Hematopoietic multipotent progenitor cell treated with erythropoietin and hydrocortisone succinate and interleukin-3 and kit ligand, for 6 days (in vitro differentiated cells): ENCODE results near the gene ARHGAP18.
A peak's percentile ranks its signal among the peaks of the same experiment; 100 is the strongest.

Experiments
- DNase-seq: peaks from one replicate; pipeline ENCODE4 v3.0.0-alpha.2; 2015

Gene ARHGAP18

DNA sequence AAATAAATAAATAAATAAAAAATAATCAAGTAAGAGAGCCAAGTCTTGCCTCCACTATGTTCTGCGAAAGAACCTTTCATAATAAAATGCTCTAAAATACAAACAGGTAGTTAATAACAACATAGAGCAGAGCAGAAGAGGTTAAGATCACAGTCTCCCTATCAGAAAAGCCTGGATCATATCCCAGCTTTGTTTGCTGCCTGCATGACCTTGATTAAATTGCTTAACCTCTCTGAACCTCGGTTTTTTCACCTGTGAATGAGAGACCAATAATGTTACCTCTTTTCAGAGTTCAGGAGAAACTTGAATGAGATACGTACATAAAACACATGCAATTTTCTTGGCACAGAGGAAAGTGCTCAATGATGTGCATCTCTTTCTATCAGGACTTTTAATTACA, 44.4 kb downstream of the ARHGAP18 start:
- DNase-seq: no peak

DNA sequence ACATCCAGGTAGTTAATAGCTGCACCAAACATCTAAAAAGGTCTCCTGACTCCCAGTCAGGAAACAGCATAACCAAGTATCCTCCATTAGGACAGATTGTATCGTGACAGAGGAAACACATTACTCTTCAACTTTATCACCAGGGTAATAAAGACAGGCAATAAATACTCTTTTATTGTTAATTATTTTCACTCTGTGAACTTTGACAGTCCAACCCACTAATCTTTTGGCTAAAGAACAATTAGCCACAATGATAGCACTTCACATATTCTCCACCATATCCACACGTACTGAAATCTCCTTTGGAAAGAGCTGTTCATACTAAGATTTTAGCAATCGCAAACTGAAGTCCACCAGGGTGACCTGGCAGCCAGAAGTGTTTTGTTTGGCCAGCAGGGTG, 46.4 kb downstream of the ARHGAP18 start:
- no peak for DNase-seq

DNA sequence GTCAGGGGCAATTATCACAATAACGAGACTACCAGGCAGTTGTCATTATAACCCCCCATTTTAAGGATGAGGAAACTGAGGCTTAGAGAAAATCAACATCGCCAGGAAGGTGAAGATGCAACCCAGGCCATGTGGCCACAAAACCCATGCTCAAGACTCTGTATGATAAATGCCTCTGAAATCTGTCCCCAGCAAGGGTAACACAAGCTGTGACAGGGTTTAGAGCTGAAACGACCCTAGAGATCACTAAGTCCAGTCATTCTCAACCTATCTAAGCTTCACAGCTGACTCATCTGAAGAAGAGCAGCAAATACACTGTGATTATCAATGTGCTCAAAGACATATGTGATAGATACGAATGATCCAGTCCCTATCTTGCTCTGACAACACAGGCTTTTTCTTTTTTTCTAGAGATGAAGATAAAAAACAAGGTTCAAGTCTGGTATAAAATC, 47.0 kb downstream of the ARHGAP18 start:
- DNase-seq: peak; percentile 85

DNA sequence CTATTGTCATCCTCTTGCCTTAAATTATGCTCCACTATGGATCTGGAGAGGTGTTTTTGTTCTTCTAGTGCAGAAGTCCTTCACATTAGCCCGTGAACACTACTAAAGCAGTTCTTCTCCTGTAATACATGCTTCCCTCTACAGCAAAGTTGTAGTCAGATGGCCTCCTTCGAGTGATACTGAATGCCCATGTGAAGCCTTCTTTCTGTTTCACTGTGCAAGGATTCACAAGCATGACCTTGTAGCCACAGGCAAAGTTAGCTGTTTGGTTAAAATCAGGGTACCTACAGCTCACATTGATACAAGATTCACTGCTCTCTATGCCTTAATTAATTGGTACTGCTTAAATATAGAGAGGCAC, 47.6 kb downstream of the ARHGAP18 start:
- DNase-seq: no peak

DNA sequence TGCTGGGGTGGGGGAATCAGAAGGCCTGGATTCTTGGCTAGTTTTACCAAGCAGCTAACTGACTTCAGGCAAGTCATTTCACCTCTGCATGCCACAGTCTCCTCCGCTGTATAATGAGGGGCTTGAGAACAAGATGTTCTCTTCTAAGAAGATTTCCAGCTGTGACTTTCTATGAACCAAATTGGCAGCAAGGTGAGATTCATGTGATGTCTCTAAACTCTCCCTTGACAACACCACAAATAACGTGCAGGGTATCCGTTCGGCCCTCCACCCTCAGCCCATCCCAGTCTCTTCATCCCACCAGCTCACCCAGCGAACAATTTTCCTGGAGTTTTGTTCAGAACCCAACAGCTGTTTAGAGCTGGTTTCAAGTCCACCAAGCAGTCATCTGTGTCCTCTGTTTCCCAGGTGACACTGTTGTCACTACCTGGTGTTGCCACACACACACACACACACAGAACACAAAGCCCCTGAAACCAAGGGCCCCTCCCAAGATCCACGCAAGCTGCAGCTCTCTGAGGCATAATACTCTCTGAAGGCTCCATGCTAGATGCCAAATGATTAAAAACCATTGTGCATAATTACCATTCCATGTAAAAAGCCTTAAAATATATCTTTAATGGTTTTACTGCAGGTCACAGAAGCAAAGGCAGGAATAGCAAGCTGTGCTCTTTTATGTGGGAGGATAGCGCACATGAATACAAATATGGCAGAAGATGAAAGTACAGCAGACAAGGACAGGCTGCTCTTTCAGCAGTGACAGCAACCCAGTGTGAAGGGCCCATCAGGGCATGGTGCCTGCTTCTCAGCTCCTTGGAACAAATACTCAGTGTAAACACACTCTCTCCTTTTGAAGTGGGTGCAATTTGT, 48.2 kb downstream of the ARHGAP18 start:
- no peak for DNase-seq

DNA sequence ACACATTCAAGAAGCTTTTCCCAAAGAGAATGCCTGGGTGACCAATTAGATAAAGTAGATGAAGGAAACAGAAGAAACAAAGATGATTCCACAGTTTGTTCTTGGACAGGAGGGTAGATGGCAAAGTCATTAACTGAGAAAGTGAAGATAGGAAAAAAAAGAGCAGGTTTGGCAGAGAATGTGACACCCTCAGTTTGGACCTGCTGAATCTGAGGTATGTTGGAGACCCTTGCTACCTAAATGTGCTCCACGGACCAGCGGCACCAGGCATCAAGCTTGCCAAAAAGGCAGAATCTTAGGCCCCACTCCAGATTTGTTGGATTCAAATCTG, 49.7 kb downstream of the ARHGAP18 start:
- DNase-seq: no peak

DNA sequence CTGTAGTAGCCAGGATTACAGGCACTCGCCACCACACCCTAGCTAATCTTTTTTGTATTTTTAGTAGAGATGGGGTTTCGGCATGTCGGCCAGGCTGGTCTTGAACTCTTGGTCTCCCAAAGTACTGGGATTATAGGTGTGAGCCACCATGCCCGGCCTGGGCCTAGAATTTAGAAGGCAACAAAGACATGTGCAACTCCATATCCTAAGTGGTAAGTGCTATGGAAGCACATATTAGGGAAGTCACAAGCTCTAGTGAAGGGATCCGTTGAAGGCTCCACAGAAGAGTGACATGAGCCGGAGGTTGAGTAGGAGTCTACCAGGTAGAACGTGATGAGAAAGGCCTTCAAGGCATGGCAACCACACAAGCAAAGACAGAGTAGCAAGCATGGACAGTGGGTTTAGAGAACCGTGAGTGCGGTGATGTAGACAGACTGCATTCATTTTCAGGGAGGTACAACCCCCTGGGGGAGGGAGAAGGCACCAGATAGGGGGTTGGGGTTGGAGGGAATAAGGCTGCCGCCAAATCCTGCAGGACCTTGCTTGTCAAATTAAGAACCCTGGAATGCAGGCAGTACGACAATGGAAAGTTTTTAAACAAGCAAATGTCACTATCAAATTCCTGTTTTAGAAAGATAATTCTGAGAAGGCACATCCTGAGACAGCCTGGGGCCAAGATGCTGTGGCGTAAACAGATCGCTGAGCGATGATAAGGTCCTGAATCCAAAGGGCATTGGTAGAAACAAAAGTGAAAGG, 50.2 kb downstream of the ARHGAP18 start:
- DNase-seq: peak; percentile 72

DNA sequence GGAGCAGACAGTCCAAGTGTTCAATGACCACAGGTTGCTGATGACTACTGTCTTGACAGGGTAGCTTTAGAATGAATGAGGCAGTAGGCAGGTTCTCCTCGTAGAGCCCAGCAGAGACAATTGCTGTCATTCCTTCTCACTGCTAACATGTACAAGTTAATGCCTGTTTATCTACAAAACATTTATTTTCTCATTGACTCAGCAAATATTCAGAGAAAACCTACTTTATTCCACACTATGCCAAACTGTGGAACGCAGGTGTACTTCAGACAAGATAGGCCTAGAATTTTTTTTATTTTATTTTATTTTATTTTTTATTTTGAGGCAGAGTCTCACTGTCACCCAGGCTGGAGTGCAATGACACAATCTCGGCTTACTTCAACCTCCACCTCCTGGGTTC, 50.8 kb downstream of the ARHGAP18 start:
- DNase-seq: no peak

DNA sequence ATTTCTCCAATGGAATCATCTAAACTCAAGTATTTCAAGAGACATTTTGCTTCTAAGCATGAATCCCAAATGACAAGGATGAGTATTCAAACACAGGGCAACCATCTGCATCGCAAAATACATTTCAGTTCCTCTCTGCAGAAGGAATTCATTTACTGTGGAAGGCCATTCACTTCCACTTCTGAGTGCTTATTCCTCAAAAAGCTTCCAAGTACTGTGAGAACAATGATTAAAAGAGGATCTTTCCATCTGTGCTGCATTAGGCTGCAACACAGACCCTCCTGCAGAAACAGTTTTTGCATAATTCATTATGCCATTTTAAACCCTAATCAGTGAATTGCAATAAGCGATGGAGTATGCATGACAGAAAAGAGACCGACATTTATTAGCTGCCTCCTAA, 52.5 kb downstream of the ARHGAP18 start:
- DNase-seq: no peak

DNA sequence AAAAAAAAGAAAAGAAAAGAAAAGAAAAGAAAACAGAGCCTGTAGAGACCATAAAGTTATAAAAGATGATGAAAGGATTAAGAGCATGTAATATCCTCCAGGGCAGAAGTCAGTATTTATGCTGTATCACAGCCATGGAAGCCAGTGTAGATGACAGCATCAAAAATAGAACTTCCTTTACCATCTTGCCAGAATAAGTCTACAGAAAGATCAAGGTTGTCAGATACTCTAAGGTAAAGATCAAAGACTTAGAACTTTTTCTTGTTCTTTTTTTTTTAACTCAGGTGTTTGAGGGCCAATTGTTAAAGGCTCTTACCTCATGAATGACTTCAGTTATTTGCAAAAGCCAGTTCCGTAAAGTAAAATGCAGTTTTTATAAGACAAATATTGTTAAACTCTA, 54.6 kb downstream of the ARHGAP18 start:
- no peak for DNase-seq

DNA sequence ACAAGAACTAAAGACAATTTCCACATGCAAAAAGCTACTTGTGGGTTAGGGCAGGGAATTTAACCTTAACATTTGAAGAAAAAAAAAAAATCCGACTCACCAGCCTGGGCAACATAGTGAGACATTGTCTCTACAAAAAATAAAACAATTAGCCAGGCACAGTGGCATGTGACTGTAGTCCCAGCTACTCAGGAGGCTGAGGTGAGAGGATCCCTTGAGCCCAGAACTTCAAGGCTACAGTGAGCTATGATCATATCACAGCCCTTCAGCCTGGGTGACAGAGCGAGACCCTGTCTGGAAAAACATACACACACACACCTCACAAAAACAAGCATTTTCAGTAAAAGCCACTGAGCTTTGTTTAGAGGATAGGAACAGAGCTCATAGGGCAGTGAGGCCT, 56.2 kb downstream of the ARHGAP18 start:
- no peak for DNase-seq

DNA sequence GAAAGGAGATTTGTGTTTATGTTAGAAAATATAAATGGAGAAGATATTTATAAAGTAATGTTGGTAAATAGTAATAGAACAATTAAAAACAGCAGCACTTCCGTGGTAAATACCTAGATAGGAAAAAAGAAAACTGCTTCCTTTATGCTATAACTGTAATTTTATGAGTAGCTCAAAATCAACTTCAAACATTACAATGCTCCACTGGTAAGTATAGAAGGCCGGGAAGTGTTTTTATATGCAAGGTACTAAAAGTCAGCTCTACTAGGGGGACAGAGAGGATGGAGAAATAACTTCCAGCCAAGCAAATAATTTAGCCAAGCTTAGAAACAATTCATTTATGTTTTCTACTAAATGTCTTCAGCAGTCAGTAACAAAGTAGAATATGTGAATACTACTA, 56.7 kb downstream of the ARHGAP18 start:
- DNase-seq: no peak

DNA sequence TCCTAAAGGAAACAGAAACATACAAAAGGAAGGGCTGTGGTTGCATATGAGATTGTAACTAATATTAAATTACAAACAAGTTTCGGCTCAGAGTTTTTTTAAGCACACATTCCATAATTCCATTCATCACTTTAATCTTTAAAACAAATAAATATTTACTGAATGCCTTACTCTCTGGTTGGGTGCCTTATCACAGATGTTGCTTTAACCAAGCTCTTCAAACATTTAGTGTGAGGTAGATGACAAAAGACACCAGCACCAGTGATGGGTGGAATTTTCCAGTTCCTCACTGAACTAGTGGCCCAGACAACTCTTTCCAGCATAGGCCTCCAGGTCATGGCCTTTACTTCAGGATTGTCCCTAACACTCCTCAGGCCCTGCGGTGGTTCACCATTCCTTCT, 58.7 kb downstream of the ARHGAP18 start:
- no peak for DNase-seq

DNA sequence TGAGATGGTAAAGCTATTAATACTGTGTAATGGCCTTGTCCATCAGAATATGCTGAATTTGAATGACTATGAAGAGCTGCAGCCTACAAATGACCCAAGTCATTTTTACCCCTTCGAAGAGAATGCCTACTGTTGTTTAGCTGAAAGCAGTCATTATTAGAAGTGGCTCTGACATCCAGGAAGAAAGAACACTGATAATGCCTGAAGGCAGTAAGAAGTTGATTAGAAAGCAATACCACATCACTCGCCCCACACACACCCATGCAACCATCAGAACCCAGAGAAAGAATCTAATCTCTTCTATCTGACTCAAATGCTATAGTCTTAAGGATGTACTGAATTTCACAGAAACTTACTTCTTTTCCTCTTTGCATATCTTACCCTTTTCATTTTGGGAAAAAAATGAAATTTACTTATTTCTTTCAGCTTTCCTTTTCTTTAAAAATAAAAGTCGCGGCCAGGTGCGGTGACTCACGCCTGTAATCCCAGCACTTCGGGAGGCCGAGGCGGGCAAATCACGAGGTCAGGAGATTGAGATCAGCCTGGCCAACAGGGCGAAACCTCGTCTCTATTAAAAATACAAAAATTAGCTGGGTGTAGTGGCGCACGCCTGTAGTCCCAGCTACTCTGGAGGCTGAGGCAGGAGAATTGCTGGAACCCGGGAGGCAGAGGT, 61.0 kb downstream of the ARHGAP18 start:
- no peak for DNase-seq

DNA sequence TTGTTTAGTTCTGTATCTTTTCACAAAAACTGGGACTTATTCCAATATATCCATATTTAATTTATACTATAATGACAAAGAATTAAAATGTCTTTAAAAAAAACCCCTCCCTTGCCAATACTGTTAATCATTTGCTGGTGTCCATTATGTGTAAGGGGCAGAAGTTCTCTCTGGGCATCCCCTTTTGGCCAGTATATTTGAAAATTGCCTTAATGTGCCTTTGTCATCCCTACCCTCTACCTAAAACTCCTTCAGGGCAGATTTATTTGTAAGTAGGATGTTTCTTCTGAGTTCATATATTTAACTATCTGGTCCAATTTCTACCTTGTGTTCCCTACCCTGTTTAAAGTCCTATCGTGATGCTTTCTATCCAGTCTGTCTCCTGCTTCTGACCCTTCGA, 62.9 kb downstream of the ARHGAP18 start:
- no peak for DNase-seq

DNA sequence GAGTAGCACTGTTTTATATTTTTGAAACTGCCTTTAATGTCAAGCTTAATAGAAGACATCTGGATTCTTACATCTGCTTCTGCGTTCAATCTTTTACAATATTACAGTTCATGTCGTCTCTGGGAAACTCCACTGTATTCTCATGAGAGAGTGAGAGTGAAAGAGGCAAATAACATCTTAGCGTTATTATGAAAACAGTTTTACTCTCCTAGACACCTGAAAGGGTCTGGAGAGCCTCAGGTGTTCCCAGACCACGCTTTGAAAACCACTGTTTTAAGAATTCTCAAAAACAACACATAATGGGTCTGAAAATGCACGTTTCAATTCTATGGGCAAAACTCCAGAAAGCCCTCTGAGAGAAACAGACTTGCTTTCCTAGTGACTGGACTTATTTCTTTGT, 63.3 kb downstream of the ARHGAP18 start:
- DNase-seq: no peak

DNA sequence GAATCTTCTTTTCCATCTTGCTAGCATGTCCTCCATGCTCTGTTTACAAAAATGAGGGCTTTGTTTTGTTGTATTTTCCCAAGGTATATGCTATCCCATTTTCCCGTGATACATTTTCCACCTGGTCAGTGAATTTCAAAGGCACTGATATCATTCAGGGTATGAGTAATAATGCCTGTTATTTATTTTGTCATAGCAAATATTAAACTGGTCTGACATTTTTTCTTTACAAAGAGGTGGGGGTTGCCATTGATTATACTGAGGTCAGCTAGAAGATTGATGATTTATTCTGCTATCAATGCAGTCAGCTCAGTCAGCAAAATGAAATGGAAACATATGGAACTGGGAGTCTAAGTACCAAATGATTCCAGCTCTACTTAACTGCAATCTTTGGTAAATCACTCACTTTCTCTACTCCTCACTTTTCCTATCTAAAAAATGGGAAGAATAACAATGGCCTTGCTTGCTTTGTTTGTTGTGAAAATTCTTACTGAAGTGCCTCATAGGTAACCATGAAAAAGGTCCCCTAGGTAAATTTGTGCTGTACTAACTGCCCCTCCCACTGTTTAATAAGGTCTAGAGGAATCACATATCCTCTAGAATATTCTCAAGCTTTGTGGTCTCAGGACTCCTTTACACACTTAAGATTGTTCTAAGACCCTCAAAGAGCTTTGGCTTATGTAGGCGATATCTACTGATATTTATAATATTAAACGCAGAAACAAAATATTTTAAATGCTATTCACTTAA, 64.0 kb downstream of the ARHGAP18 start:
- DNase-seq: no peak

DNA sequence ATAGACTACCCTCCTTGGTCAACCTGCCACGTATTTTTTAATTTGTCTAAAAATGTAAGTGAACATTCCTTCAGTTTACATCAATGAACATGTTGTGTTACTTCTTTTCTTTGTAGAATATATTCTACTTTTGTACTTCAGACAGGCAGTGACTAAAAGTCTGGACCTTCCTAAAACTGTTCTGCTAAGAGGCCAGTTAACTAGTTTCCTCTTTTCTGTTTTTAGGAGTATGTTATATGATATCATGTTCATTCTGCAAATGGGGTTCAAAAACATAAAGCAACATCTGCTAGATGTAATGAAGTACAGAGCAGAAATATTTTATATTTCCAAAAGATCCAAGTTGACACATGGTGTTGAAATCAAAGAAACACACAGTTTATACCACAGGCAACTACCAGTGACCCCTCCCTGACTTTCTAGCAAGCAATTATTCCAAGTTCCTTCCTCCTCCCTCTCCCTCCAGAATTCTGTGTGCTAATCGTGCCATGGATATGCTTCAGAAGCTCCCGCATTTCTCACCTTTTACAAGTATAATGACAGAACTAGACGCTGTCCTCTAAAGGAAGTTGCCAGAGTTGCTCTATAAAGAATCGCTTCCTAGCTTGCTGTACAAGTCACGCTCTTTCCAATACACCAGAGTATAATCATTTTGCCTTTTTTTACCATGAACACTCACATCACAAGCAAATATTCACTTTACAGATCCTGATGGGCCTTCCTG, 64.7 kb downstream of the ARHGAP18 start:
- DNase-seq: no peak

DNA sequence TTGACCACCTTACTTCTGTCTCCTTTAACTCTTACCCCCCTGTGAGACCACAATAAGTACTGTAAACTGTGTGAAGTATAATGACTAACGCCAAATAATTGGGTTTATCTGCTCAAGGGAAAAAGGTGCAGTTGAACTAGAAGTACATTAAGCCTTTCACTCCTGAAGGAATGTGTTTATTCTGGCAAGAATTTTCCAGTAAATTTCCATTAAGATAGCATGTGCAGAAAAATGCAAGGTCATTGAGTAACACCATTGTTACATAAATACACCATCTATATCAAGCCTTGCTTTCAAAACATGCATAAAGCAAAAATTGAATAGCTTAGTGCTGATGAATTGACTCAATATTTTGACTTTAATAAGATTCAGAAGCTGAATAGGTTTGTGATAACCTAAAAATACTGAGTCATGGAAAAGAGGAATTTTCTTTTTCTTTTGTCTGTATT, 65.4 kb downstream of the ARHGAP18 start:
- DNase-seq: no peak

DNA sequence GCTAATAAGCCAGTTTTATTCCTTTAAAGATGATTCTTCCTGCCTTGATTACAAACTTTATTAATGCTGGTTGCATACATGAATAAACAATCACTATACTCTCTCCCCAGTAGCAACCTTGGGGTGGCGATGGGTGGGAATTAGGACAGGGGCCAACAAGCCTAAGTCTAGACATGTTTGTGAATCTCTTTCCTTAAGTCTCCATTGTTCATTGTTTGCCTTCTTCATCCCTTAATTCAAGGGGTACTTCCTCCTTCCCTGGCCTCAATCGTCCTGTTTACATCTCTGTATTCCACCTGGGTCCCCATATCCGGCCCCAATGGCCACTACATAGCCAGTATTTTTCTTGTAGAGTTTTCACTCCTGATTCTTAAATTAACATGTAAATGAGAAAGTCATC, 66.0 kb downstream of the ARHGAP18 start:
- no peak for DNase-seq

DNA sequence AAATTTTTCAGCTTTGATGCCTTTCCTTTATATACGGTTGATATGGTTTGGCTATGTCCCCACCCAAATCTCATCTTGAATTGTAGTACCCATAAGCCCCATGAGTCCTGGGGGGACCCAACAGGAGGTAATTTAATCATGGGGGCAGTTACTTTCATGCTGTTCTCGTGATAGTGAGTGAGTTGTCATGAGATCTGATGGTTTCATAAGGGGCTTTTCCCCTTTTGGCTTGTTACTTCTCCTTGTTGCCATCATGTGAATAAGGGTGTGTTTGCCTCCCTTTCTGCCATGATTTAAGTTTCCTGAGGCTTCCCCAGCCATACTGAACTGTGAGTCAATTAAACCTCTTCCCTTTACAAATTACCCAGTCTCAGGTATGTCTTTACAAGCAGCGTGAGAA, 66.8 kb downstream of the ARHGAP18 start:
- DNase-seq: no peak

DNA sequence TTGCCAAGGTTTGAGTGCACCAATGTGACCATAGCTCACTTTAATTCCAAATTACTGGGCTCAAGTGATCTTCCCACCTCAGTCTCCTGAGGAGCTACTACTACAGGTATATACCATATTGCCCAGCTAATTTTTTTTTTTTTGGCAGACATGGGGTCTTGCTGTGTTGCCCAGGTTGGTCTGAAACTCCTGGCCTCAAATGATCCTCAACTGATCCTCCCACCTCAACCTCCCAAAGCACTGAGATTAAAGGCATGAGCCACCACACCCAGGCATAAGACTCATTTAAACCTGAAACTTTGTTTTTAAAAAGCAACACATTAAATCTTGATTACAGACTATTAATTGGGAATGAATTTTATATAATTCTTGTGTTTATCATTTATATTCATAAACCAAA, 67.7 kb downstream of the ARHGAP18 start:
- DNase-seq: no peak
